RWPE2 (cell line): ENCODE data around the gene GTF2IRD1.
"Not testable (repeated sequence)": the region's sequence is repeated elsewhere in the genome, so short reads cannot be mapped to it uniquely, and the experiment has no call there.

Experiments used
- ATAC-seq: fragments of 200-7000 bp; cut with Tn5 transposase; 3 replicates; pipeline ENCODE4 v1.9.1; 2021; ENCODE audit warnings: low read depth
- DNase-seq: peaks from one replicate; pipeline ENCODE4 v3.0.0-alpha.2; 2020; ENCODE audit warnings: low spot score
- H3K27ac ChIP-seq: fragments of 450-650 bp; 2 replicates; pipeline ENCODE4 v1.5.1; 2017; ENCODE audit warnings: mild to moderate bottlenecking; ENCODE audit not compliant: poor library complexity, severe bottlenecking
- H3K27me3 ChIP-seq: fragments of 250-450 bp; sonication (Bioruptor Pico); 2 replicates; pipeline ENCODE4 v1.5.1; 2021; ENCODE audit warnings: mild to moderate bottlenecking, moderate library complexity; ENCODE audit not compliant: insufficient read depth, poor library complexity, severe bottlenecking
- H3K36me3 ChIP-seq: fragments of 250-450 bp; sonication (Bioruptor Pico); 2 replicates; pipeline ENCODE4 v1.5.1; 2020; ENCODE audit warnings: low read depth, mild to moderate bottlenecking, moderate library complexity
- H3K4me1 ChIP-seq: fragments of 250-450 bp; sonication (Bioruptor Pico); 2 replicates; pipeline ENCODE4 v1.5.1; 2021; ENCODE audit warnings: mild to moderate bottlenecking, moderate library complexity; ENCODE audit not compliant: insufficient read depth, poor library complexity, severe bottlenecking
- H3K4me3 ChIP-seq: fragments of 250-450 bp; sonication (Bioruptor Pico); 2 replicates; pipeline ENCODE4 v1.5.1; 2021; ENCODE audit warnings: mild to moderate bottlenecking, moderate library complexity; ENCODE audit not compliant: severe bottlenecking
- H3K9me3 ChIP-seq: fragments of 250-450 bp; sonication (Bioruptor Pico); 2 replicates; pipeline ENCODE4 v1.5.1; 2021; ENCODE audit warnings: mild to moderate bottlenecking, moderate library complexity; ENCODE audit not compliant: severe bottlenecking
- TF ChIP-seq, protein P1 (sequence below): fragments of 450-650 bp; IDR thresholded peaks from one replicate; pipeline ENCODE4 v1.5.1; 2017; ENCODE audit warnings: mild to moderate bottlenecking, moderate library complexity; ENCODE audit not compliant: poor library complexity, severe bottlenecking

GTF2IRD1 gene

DNA sequence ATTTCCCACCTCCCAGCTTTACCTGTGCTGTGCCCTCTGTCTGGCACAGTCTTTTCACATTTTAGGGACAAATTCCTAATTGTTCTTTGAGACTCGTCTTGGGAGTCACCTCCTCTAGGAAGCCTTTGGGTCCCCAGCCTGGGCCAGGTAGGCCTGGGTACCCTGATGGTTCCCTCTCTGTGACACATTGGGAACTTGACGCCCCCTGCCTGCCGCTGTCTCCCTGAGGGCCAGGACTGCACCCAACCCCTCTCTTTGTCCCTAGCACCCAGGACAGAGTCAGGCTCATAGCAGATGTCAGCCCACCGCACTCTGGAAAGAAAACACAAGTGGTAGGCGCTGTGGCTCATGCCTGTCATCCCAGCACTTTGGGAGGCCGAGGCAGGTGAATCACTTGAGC lies 71.4 kb downstream of the GTF2IRD1 start:
- no peaks in the 10 kb centered on the region for H3K9me3 ChIP-seq
- no peak for ATAC-seq
- H3K36me3 ChIP-seq, result peaks cover 59% of the 10 kb centered on the region
- TF ChIP-seq, protein P1, sequence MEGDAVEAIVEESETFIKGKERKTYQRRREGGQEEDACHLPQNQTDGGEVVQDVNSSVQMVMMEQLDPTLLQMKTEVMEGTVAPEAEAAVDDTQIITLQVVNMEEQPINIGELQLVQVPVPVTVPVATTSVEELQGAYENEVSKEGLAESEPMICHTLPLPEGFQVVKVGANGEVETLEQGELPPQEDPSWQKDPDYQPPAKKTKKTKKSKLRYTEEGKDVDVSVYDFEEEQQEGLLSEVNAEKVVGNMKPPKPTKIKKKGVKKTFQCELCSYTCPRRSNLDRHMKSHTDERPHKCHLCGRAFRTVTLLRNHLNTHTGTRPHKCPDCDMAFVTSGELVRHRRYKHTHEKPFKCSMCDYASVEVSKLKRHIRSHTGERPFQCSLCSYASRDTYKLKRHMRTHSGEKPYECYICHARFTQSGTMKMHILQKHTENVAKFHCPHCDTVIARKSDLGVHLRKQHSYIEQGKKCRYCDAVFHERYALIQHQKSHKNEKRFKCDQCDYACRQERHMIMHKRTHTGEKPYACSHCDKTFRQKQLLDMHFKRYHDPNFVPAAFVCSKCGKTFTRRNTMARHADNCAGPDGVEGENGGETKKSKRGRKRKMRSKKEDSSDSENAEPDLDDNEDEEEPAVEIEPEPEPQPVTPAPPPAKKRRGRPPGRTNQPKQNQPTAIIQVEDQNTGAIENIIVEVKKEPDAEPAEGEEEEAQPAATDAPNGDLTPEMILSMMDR, result no peak
- no peak for DNase-seq
- H3K4me3 ChIP-seq, result no peak overlapping the region
- no peak overlapping the region for H3K27ac ChIP-seq
- H3K4me1 ChIP-seq, result peaks cover 6% of the 10 kb centered on the region
- H3K27me3 ChIP-seq, result no peaks in the 10 kb centered on the region

DNA sequence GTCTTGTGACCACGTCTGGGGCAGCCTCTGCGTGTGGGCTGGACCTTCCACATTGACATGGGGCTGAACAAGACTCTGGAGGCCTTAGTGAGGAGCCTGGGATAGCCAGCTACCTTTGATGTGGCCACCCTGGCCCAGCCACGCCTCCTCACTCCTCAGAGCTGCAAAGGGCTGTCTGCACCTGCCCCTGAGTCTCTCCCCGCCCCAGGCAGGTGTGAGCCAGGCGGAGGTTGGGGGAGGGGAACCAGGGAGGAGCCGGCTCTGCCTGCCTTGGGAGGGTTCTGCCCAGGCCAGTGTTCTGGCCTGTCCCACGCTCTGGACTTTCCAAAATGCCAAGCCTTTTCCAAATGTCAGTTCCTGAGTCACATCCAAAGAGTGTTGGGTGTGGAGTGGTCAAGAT lies 72.2 kb downstream of the GTF2IRD1 start:
- Histone ChIP-seq H3K9me3 (no peaks in the 10 kb centered on the region), H3K4me3 (no peak overlapping the region), H3K27ac (no peak overlapping the region), H3K36me3 (peaks cover 59% of the 10 kb centered on the region), H3K4me1 (peaks cover 6% of the 10 kb centered on the region), H3K27me3 (no peaks in the 10 kb centered on the region)
- TF ChIP-seq, protein P1, result no peak
- DNase-seq, result no peak
- peak; percentile 77 for ATAC-seq

DNA sequence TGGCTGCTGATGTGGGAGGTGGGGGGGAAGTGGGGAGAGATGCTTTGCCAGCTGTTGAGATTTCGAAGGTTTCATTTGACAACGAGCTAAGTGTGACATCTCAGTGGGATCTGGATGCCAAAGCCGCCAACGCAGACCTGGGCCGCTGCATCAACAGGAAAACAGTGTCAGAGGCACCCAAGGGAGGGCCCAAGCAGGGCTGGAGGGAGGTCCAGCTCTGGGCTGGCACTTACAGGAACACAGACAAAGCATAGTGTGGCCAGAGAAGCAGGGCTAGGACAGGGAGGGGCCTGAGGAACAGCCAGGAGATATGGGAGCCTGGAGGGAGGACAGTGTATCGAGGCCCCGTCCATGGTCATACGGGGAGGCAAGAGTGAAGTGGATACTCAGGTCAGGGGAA lies 73.1 kb downstream of the GTF2IRD1 start:
- ATAC-seq (no peak), DNase-seq (no peak)
- no peaks in the 10 kb centered on the region for H3K27me3 ChIP-seq
- peaks cover 56% of the 10 kb centered on the region for H3K36me3 ChIP-seq
- peaks cover 6% of the 10 kb centered on the region for H3K4me1 ChIP-seq
- H3K4me3 ChIP-seq, result no peak overlapping the region
- no peaks in the 10 kb centered on the region for H3K9me3 ChIP-seq
- TF ChIP-seq, protein P1, result no peak
- H3K27ac ChIP-seq, result no peak overlapping the region

DNA sequence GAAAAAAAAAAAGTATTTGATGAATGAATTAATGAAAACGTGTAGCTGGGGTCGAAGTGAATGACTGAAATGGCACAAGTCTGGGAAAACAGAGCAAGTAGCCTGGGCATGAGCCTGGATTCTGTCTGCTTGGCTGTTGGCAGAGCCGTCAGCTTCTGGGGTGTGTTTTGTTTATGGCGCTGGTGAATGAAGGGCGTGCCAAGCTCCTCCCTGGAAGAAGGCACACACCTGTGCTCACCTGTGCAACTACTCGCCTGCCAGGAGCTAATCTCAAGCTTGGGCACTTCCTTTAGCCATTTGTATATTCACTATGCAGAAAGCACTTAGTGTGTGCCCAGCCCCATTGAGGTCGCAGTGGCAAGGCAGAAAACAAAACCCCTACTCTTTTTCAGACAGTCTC lies 74.1 kb downstream of the GTF2IRD1 start:
- no peak for DNase-seq
- H3K4me1 ChIP-seq, result peaks cover 6% of the 10 kb centered on the region
- H3K27me3 ChIP-seq, result no peaks in the 10 kb centered on the region
- peaks cover 54% of the 10 kb centered on the region for H3K36me3 ChIP-seq
- no peak overlapping the region for H3K4me3 ChIP-seq
- TF ChIP-seq, protein P1, result no peak
- H3K27ac ChIP-seq, result no peak overlapping the region
- ATAC-seq, result no peak
- no peaks in the 10 kb centered on the region for H3K9me3 ChIP-seq

DNA sequence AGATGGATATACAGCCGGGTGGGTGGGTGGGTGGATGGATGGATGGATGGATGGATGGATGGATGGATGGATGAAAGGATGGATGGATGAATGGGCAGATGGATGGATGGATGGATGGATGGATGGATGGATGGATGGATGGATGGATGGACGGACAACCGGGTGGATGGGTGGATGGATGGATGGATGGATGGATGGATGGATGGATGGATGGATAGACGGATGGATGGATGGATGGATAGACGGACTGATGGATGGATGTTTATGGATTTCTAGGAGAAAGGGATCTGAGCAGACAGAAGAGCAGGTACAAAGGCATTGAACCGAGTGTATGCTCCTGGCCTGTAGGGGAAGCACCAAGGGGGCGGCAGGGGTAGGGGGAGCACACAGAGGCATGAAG lies 75.1 kb downstream of the GTF2IRD1 start:
- H3K36me3 ChIP-seq, result peaks cover 48% of the 10 kb centered on the region
- H3K27me3 ChIP-seq, H3K4me1 ChIP-seq, DNase-seq, H3K27ac ChIP-seq, H3K4me3 ChIP-seq, ATAC-seq, H3K9me3 ChIP-seq: not testable (repeated sequence)
